ENCODE data around the gene SKP2.
"Not testable (repeated sequence)": the region's sequence is repeated elsewhere in the genome, so short reads cannot be mapped to it uniquely, and the experiment has no call there.

SKP2 gene

DNA sequence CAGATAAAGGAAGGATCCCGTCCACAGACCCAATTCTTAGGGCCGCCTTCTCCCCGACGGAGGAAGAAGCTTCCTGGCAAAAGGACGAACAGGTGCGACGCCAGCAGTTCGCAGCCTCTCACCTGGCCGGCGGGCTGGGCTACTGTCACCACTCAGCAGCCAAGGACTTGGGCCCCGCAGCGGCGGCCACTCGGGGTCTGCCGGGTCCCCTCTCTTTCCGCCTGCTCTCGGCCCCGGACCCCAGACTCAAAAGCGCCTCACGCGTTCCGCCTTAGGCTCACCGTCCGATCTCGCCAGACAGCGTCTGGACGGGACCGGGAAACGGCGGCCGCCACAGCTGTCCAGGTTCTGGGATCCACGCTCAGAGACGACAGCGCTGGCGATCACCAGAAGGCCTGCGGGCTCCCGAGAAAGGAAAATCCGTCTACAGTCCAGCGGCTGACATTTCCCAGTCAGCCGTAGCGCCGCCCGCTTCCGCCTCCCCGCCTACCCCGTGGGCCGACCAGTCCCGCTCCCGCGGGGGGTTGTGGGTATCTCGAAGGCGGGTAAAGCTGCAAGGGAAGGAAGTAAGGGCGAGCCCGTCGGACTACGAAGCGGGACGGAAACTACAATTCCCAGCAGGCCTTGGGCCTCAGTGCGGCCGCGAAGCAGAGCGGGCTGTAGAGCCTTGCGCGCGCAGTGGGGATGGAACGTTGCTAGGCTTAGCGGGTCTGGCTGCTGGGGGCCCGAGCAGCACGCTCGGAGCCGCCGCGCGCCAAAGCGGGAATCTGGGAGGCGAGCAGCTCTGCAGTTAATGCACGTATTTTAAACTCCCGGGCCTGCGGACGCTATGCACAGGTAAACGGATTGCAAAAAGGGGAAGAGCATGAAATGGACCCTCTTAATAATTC, at the start of gene SKP2, which contains the start of gene LMBRD2:
TSS of gene SKP2 (plus strand) at position 678 of the 890 bp plus-strand sequence. CDS start at position 830, 152 bp downstream.
TSS of gene LMBRD2 (minus strand) at position 454 of the 890 bp plus-strand sequence. CDS start 8,538 bp downstream, outside the sequence.
- peak; percentile 98 for DNase-seq

DNA sequence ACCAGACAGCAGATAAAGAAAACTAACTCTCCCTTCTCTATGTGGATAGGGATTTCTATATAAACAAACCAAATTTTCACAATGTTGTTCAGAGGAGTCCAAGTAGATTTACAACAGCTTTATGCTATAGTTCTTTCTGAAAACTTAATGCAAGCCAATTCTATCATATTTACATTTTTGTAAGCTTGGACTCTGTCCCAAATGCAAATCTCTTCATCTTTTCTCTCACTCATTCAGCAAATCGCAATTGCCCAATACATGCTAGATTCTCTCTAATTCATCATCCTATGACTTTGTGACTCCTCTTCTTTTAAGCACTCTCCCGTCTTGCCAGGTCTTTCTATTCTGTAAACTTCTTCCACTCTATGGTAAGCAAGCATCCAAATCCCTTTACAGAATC, 46.1 kb upstream of the SKP2 start:
- DNase-seq = no peak

DNA sequence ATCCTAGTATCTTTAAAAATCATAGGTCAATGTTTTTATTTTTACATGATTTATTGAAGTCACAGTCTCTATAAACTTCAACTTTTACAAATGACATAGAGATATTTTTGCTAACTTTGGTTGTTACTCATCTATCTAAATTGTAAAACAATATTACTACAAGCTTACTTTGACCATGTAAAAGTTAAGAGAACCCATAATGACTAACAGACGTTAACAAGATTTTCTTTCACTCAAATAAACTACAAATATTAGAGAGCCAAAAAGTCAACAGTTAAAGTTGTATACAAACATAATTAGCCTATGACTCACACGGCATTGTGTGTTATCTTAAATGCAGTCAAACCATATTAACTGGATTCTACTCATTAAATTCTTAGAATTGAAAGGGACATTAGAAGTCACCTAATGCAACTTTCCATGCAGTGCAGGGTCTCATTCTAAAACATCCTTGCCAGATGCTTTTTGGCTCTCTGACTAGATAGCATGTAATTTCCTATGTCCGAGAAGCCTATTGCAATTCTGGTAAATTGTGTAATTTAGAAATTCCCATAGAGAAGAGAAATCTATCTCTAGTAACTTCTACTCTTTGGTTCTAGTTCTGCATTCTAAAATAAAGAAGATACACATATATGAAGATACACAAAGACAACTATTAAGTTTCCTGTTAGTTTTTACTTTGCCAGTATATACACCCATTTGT, 43.0 kb upstream of the SKP2 start:
- DNase-seq = no peak

DNA sequence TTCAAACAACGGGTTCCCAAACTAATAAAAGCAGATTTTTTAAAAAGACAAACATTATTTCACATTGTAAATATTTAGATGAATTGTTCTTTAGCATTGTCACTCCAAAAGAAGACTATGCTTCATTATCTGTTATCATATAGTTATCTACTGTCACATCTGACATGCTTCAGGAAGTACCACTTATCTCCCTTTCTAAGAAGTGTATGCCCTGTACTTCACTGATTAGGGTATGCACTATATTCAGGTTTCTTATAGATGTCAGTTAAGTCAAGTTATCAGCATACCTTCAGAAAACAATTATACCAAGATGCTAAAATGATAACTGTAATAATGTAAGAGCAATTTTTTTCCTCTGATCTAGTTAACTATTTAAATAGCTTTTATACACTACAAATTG, 40.7 kb upstream of the SKP2 start:
- DNase-seq = no peak

DNA sequence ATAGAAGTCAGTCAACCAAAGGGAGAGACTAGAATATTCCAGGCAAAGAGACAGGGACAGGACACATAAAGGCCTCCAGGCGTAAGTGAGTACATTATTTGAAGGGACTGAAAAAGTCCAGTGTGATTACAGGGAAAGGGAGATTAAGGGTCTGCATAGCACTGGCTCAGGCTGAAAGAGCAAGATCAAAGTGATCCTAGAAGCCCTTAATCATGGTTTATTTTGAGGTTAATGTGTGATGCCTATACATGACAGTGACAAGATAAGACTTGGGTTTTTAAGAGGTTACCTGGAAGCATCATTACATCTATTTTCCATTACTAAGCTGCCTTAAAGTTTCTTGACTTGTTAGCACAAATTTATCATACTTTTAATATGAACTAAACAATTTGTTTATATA, 26.0 kb upstream of the SKP2 start:
- DNase-seq = no peak

DNA sequence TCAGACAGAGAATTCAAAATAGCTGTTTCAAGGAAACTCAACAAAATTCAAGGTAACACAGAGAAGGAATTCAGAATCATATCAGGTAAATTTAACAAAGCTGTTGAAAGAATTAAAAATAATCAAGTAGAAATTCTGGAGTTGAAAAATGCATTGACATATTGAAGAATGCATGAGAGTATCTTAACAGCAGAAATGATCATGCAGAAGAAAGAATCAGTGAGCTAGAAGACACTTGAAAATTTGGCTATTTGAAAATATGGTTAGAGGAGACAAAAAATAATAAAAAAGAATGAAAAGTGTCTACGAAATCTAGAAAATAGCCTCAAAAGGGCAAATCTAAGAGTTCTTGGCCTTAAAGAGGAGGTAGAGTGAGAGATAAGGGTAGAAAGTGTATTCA, 23.1 kb upstream of the SKP2 start:
- no peak for DNase-seq

DNA sequence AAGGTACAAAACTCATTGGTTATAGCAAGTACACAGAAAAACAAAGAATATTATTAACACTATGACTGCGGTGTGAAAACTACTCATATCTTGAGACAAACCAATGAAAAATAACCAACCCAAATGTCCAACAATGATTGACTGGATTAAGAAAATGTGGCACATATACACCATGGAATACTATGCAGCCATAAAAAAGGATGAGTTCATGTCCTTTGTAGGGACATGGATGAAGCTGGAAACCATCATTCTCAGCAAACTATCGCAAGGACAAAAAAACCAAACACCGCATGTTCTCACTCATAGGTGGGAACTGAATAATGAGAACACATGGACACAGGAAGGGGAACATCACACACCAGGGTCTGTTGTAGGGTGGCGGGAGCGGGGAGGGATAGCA, 22.2 kb upstream of the SKP2 start:
- not testable (repeated sequence) for DNase-seq

DNA sequence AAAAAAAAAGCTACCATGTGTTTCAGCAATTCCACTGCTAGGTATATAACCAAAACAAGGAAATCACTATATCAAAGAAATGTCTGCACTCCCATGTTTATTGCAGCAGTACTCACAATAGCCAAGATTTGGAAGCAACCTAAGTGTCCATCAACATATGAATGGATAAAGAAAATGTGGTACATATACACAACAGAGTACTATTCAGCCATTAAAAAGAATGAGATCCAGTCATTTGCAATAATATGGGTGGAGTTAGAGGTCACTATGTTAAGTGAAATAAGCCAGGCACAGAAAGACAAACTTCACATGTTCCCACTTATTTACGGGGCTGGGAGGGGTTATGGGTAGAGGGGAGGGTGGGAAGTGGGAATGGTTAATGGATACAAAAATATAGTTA, 18.9 kb upstream of the SKP2 start:
- DNase-seq = not testable (repeated sequence)

DNA sequence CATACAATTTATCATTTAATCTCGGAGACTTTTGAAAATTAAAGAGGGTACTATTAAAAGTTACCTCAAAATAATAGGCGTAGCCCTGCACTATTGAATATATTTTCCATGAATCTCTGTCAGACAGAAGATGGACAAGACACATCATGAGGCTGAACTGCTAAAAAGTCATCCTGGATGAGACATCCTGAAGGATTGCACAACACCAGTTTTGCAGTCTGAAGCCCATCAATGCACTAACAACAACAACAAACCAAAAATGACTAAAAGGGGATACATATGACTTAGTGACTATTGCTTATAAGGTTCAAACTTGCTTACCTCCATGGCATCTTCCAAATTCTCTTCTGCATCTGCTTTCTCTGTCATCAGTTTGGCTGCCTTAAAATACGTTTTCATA, 15.9 kb upstream of the SKP2 start:
- DNase-seq = no peak

DNA sequence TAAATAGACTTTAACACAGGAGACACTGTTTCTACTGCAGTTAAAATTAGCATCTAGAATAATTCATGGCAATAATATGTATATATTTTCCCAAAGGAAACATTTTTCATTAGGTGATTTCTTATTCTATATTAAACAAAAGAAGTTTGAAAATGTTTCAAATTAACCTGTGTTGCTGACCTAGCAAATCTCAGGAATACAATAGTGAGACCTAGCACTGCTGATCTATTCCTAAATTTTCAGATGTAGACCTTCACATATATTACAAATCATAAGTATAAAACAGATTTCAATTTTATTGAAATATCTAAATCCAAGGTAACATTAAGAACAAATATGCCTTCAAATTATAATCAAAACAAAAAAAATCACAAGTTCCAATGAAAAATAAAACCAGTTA, 15.3 kb upstream of the SKP2 start:
- DNase-seq = no peak

DNA sequence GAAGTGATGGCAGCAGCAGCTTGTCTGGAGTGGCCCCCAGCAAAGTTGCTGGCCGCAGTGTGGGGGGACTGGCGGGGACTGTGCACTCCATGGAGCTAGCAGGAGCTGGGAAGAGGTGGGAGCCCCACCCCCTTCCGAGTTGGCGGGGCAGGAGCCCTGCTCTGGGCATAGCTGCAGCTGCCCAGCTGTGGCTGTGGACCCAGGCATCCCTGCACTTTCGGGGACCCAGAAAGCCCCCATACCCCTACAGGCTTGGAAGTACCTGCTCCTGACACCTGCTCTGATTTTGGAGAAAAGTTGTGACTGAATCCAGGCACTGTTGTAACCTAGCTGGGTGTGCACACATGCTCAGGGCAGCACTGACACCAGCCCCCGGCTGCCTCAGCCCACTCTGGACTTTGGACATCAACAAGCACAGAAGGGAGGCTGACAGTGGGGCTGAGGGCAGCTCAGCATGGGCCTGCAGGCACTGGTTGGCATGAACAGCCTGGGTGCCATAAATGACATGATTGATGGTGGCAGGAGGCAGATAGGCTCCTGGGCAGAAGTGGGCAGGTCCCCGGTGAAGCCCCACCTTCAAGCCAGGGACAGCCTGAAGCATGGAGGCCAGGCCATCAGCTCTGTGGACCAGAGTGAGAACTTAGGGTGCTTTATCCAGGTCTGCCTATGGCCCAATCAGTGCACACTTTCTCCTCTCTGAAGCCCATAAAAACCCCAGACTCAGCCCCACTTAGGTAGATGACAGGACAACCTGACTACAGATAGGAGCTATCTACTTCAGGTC, 12.8 kb upstream of the SKP2 start:
- DNase-seq = no peak

DNA sequence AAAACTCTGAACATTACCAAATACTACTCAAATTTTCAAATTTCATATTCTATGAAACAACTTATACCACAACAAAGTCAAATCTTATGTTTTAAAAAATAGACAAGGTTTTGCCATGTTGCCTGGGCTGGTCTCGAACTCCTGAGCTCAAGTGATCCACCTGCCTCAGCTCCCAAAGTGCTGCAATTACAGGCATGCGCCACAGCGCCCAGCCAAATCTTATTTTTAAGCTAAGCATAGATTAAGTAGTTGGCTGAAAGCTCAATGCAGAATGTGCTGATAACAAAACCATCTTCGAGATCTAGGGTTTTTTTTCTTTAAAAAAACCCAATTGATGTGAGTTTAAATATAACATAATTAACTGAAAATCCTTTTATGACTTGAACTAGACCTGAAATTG, 6.6 kb upstream of the SKP2 start:
- DNase-seq = no peak

DNA sequence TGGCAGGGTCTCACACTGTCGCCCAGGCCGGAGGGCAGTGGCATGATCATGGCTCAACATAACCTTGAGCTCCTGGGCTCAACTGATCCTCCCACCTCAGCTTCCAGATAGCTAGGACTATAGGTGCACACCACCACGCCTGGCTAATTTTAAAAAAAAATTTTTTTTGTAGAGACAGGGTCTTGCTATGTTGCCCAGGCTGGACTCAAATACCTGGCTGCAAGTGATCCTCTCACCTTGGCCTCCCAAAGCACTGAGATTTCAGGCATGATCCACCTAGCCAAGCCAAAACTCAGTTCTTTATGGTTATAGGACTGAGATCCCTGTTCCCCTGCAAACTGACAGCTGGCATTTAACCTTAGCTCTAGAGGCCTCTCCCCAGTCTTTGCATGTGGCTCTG, 5.5 kb upstream of the SKP2 start:
- no peak for DNase-seq

DNA sequence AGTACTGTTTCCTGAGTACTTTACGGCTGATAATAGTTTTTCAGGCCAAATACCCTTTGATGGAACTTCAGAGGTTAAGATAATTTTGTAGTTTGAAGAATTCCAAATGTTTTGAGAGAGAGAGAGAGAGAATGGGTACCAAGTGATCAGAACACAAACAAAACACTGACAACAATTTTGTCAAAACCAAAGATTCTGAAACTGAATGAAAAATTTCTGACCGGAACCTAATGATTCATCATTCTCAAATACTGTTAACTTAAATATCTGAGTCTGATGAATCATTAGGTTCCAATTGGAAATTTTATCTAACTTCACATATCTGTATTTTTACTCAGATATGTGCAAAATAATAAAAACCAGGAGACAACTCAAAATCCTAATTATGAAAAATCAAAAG, 4.2 kb upstream of the SKP2 start:
- no peak for DNase-seq

DNA sequence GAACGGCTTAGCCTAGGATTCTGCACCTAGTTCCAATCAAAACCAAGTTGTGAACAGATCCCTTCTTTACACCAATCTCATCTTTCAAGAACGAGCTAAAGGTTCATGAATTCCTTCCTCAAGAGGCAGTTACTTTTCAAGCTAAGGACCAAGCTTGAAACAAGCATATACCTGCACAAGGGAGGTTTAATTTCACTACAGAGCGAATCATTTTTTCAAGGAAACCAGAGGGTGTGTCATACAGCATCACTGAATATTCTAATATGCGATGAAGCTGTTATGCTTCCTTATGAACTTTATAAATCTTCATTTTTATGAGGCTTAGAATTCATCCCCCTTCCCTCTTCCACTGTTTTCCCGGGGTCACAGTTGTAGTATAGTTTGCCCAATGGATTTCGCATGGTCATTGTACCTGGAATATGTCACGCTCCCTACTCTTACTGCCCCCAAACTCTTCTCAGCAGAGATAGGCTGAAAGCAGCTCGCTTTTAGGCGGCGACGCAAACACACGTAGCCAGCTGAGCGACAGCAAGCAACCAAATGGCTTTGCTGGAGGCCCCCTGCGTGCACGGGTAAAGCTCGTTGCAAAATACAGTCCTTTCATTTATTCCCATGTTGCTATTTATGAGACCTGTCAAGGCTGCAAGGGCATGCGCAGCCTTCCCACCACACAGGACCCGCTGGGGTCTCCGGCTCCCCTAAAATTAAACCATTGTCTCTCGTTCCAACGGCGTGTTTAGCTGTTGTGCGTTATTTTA, 1.1 kb upstream of the SKP2 start:
- DNase-seq = no peak

DNA sequence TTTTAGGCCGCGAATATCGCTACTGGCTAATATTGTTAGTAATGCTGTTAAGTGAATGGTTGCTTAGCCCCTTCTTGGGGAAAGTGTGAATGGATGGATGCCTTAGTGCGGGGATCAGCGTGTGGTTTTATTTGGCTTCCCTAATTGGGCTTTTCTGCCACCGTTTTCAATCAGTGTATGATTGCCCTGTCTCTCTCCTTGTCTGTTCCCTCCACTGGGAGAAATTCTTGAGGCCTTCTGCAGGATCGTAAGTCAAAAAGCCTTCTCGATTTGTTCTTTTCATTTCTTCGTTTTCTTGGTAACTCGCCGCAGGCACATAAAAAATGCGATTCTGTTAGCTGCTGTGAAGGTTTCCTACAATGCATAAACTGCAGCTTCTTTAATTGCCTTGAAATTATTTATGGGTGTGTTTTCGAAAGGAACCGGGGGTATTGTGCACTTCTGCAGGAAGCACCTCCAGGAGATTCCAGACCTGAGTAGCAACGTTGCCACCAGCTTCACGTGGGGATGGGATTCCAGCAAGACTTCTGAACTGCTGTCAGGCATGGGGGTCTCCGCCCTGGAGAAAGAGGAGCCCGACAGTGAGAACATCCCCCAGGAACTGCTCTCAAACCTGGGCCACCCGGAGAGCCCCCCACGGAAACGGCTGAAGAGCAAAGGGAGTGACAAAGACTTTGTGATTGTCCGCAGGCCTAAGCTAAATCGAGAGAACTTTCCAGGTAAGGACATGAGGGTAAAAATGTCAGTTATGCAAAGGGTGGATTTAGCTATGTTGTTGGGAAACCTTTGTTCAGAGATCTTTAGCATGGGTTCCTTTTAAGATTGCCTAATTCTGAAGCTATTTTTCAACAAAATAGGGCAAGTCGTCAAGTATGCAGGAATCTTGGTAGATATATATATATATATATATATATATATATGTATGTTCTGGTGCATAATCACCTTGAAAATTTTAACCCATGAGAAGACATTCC, 700 bp downstream of the SKP2 start:
- DNase-seq = no peak

DNA sequence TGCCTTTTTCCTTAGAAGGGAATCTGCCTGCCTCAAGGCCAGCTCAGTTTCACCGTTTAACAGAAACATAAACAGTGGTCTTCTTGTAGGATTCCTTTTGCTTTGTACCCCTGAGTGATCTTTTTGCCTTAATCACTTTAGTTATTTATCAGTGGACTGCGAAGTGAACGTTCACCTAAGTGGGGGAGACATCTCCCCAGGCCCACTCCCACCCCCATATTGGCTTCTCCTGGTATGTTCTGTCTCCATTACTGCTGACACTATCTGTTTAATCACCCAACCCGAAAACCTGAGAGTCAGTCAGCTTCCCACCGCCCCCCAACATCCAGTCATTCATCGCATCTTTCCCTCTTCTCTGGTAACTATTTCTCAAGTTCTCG, 1.4 kb downstream of the SKP2 start:
- DNase-seq = no peak

DNA sequence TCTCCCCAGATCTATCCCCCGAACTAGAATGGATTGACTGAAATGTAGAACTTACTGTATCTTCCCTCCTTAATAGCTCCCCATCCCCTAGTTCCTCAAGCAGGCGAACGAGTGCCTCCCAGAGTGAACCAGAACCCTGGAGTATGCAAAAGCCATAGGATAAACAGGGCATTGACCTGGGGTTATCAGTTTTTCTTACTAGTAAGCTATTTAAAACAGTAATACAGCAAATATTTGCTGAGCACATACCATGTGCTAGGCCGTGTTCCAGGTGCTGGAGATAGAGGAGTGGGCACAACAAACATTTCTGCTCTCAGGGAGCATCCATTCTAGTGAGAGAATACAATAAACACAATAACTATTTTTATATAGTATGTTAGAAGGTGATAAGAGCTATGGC, 1.8 kb downstream of the SKP2 start:
- no peak for DNase-seq

DNA sequence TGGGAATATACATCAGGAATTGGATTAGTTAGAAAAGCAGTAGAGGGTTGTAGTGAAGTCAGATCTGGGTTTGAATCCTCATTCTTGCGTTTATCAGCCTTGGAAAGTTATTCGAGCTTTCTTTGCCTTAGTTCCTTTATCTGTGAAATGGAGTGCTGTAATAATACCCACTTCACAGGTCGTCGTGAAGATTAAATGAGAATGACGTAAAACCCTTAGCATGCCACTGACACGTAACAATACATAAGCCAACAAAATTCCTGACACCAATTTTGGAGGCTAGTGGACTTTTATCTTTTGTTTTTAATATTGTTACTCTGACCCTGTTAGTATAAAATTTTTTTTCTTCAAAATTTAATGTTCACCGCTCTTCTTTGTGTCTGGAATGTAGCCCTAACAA, 3.4 kb downstream of the SKP2 start:
- DNase-seq = no peak

DNA sequence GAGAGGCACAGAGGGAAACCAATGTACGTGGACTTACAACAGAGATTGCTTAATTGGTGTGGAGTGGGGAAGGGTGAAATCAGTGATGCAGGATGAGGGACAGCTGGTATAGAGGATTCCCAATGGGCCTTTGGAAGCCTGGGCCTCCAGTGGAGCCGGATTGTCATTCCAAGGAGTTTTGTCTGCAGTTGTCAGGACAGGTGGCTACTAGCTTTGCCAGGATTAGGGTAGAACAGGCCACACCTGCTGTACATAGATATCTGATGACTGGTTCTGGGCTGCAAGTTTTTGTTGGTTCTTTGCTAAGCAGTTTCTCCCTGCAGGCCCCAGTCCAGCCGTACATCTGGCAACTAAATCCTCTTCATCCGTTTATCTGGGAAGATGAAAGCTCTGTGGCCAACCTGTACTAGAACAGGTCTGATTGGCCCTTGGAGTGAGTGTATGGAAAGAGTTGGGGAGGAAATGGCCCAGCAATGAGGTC, 4.2 kb downstream of the SKP2 start:
- no peak for DNase-seq

DNA sequence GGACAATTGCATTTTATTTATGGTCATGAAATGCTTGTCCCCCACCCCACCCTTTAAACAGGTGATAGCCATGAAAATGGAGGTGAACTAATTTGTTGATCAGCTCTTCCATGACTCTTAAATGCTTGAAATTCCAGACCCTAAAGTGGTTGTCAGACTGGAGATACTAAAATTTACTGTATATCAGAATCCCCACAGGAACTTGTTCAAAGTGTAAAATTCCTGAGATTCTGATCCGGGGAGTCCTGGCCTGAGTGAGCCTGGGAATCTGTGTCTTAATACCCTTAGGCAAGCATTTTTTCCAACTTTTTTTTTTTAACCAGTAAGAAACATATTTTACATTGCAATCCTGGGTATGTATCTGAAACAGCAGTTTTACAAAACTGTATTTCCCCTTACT, 4.7 kb downstream of the SKP2 start:
- no peak for DNase-seq

All from NK-92 treated with Interleukin-12 subunit alpha and Interleukin-12 subunit beta, amount 100 ng/mL, for 24 hours (cell line).